Neutrophil (primary cell): ENCODE results near the gene BCAS3.
A peak's percentile ranks its signal among the peaks of the same experiment; 100 is the strongest.
"Not testable (repeated sequence)": the region's sequence is repeated elsewhere in the genome, so short reads cannot be mapped to it uniquely, and the experiment has no call there.

Experiments used
- H3K27ac ChIP-seq: fragments of 200-600 bp; sonication (generic); 2 replicates; pipeline ENCODE4 v1.5.1; 2016; ENCODE audit warnings: mild to moderate bottlenecking, moderate library complexity
- H3K27me3 ChIP-seq: fragments of 200-600 bp; sonication (generic); 2 replicates; pipeline ENCODE4 v1.6.0; 2016; ENCODE audit warnings: mild to moderate bottlenecking
- H3K36me3 ChIP-seq: fragments of 200-600 bp; sonication (generic); 2 replicates; pipeline ENCODE4 v1.5.1; 2017
- H3K4me1 ChIP-seq, 2 experiments: fragments of 200-600 bp in 1 of 2; sonication (generic) in 1 of 2; 1 replicate in 1 of 2; 2 replicates in 1 of 2; pipeline versions ENCODE4 v1.5.1 to v1.6.1; 2013 to 2016; ENCODE audit warnings: low read depth in 1 of 2, low read length in 1 of 2, mild to moderate bottlenecking in 1 of 2, moderate library complexity in 1 of 2; ENCODE audit not compliant: control insufficient read depth in 1 of 2, insufficient read depth in 1 of 2
- H3K4me3 ChIP-seq, 2 experiments: fragments of 200-600 bp in 1 of 2; sonication (generic) in 1 of 2; 1 replicate in 1 of 2; 2 replicates in 1 of 2; pipeline ENCODE4 v1.5.1; 2013 to 2016; ENCODE audit warnings: low read depth in 1 of 2, low read length in 1 of 2, mild to moderate bottlenecking in 1 of 2, moderate library complexity in 1 of 2
- H3K9me3 ChIP-seq: fragments of 200-600 bp; sonication (generic); 2 replicates; pipeline ENCODE4 v1.5.1; 2016
- TF ChIP-seq, protein P1 (sequence below): fragments of 200-600 bp; sonication (generic); IDR thresholded peaks from 2 replicates; pipeline ENCODE4 v1.5.1; 2016; ENCODE audit warnings: antibody characterized with exemption

BCAS3 gene

DNA sequence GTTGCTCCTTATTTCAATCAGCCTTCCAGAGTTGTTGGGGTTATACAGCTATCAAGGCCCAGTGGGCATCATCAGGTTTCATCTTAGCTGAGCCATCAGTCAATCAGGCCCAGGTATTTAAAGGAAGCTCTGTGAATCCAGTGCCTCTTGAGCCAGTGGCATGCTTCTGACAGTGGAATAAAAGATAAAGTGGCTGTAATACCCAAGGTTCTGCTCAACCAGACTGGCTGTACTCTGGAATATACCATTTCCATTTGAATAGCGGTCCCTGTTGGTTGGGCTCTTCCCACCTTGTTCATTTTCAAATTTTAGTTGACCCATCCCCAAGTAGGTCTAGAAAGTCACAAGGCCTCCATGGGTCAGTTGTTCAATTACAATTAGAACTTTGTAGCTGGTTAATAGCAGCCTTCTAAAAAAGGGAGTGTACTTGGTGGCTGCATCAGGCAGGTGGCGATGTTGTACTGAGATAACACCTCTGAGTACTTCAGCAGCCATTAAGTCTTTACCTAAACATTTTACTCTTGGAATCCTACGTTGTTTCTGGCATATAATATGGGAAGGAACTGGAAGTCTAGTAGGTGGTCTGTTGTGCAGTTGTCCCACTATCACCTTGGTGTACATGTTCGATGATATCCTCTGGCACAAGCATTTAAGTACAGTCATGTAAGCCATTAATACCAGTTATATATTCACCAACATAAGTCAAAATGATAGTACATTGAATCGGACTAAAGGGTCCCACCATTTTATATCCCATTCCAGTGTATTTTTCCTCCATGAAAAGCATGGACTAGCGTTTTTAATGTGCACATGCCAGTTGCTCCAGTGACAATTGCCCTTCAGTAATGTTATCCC lies 294.1 kb downstream of the BCAS3 start:
- no peaks in the 10 kb centered on the region for H3K4me1 ChIP-seq
- TF ChIP-seq, protein P1, sequence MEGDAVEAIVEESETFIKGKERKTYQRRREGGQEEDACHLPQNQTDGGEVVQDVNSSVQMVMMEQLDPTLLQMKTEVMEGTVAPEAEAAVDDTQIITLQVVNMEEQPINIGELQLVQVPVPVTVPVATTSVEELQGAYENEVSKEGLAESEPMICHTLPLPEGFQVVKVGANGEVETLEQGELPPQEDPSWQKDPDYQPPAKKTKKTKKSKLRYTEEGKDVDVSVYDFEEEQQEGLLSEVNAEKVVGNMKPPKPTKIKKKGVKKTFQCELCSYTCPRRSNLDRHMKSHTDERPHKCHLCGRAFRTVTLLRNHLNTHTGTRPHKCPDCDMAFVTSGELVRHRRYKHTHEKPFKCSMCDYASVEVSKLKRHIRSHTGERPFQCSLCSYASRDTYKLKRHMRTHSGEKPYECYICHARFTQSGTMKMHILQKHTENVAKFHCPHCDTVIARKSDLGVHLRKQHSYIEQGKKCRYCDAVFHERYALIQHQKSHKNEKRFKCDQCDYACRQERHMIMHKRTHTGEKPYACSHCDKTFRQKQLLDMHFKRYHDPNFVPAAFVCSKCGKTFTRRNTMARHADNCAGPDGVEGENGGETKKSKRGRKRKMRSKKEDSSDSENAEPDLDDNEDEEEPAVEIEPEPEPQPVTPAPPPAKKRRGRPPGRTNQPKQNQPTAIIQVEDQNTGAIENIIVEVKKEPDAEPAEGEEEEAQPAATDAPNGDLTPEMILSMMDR, result peak; percentile 10
- no peak overlapping the region for H3K27ac ChIP-seq
- no peaks in the 10 kb centered on the region for H3K36me3 ChIP-seq
- no peaks in the 10 kb centered on the region for H3K27me3 ChIP-seq
- no peaks in the 10 kb centered on the region for H3K9me3 ChIP-seq
- H3K4me3 ChIP-seq, result no peak overlapping the region

- H3K4me1 ChIP-seq, H3K27me3 ChIP-seq, H3K36me3 ChIP-seq, H3K27ac ChIP-seq, H3K4me3 ChIP-seq, H3K9me3 ChIP-seq: not testable (repeated sequence)
Measured at GRCh38 chr17:60976861-60977260, 299.2 kb downstream of the BCAS3 start.

DNA sequence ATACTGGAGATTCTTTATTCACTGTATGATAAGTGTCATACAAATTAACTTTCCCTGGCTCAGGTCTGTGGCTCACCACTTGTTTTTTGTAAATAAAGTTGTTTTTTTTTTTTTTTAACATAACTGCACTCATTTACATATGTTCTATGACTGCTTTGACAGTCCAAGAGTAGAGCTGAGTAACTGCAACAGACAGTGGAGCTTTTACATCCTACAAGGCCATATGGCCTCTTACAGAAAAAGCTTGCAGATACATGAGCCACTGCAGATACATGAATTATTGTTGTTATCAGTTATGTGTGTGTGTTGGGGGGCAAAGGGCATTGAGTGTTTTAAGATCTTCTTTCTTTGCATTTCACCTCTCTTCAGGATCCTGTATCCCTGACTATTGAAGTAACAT lies 311.7 kb downstream of the BCAS3 start:
- no peaks in the 10 kb centered on the region for H3K36me3 ChIP-seq
- TF ChIP-seq, protein P1, result no peak
- no peaks in the 10 kb centered on the region for H3K4me1 ChIP-seq
- H3K9me3 ChIP-seq, result no peaks in the 10 kb centered on the region
- H3K4me3 ChIP-seq, result no peak overlapping the region
- H3K27ac ChIP-seq, result no peak overlapping the region
- H3K27me3 ChIP-seq, result no peaks in the 10 kb centered on the region

GRCh38 chr17:60989846-60990245 lies 312.2 kb downstream of the BCAS3 start:
- Histone ChIP-seq H3K4me3 (no peak overlapping the region), H3K27ac (no peak overlapping the region), H3K4me1 (no peaks in the 10 kb centered on the region), H3K9me3 (no peaks in the 10 kb centered on the region), H3K36me3 (no peaks in the 10 kb centered on the region), H3K27me3 (no peaks in the 10 kb centered on the region)
- TF ChIP-seq, protein P1, result no peak

GRCh38 chr17:60993497-60993896 lies 315.8 kb downstream of the BCAS3 start:
- TF ChIP-seq, protein P1, result no peak
- Histone ChIP-seq H3K9me3 (no peaks in the 10 kb centered on the region), H3K27ac (no peak overlapping the region), H3K27me3 (no peaks in the 10 kb centered on the region), H3K36me3 (no peaks in the 10 kb centered on the region), H3K4me3 (no peak overlapping the region), H3K4me1 (no peaks in the 10 kb centered on the region)

DNA sequence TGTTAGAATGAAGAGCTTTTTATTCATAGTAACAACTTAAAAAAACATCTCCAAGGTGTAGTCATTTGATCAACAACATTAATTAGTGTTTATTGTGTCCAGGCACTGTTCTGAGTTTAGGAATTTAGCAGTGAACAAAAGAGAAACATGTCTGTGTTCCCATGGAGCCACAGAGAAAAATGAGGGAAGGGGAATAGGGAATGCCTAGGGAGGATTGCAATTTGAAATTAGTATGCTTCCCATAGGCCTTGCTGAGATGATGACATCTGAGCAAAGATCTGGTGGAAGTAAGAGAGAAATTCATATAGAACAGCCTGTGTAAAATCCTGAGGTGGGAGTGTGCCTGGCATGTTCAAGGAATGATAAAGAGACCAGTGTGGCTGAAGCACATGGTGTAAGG lies 318.0 kb downstream of the BCAS3 start:
- no peaks in the 10 kb centered on the region for H3K4me1 ChIP-seq
- no peaks in the 10 kb centered on the region for H3K9me3 ChIP-seq
- no peaks in the 10 kb centered on the region for H3K27me3 ChIP-seq
- TF ChIP-seq, protein P1, result no peak
- H3K36me3 ChIP-seq, result no peaks in the 10 kb centered on the region
- H3K27ac ChIP-seq, result no peak overlapping the region
- H3K4me3 ChIP-seq, result no peak overlapping the region
